HepG2 (cell line): ENCODE data around the gene ZNF503. TPM values are rescaled to one million over a fixed set of nuclear protein-coding genes. Genes with fewer than 3 reads are reported as not detected.
A peak's percentile ranks its signal among the peaks of the same experiment; 100 is the strongest.

Experiments
- AGO2 ChIP-seq: fragments of 200-400 bp; formaldehyde crosslinking; optimal IDR thresholded peaks from 2 replicates; pipeline ENCODE3; 2017; ENCODE audit warnings: mild to moderate bottlenecking, low read depth, low read length, moderate library complexity
- CCDC6 ChIP-seq: sonication (generic); formaldehyde crosslinking; IDR thresholded peaks from 2 replicates; pipeline ENCODE4 v1.8.1; 2022; ENCODE audit warnings: mild to moderate bottlenecking, missing genetic modification reagents, moderate library complexity
- ELF1 ChIP-seq: sonication (generic); formaldehyde crosslinking; IDR thresholded peaks from 2 replicates; pipeline ENCODE4 v1.4.0; 2020; ENCODE audit warnings: missing genetic modification reagents
- GABPA ChIP-seq, 2 experiments: IDR thresholded peaks; 2 replicates each; pipeline ENCODE4 v1.6.1; 2011 to 2016; ENCODE audit warnings: low read depth in 2 of 2, low read length in 1 of 2, missing biosample characterization in 1 of 2, missing genetic modification characterization in 1 of 2
- HNRNPK ChIP-seq: fragments of 200-400 bp; formaldehyde crosslinking; IDR thresholded peaks from 2 replicates; pipeline ENCODE4 v1.6.1; 2018; ENCODE audit warnings: low read length, low read depth, moderate library complexity, mild to moderate bottlenecking; ENCODE audit not compliant: poor library complexity, severe bottlenecking
- HNRNPL ChIP-seq: fragments of 200-400 bp; formaldehyde crosslinking; IDR thresholded peaks from 2 replicates; pipeline ENCODE4 v1.6.1; 2017; ENCODE audit warnings: mild to moderate bottlenecking, low read depth, low read length
- NFE2 ChIP-seq: sonication (generic); formaldehyde crosslinking; IDR thresholded peaks from 2 replicates; pipeline ENCODE4 v1.4.0; 2020; ENCODE audit warnings: missing genetic modification reagents
- PBX3 ChIP-seq: sonication (generic); formaldehyde crosslinking; IDR thresholded peaks from 2 replicates; pipeline ENCODE4 v1.8.1; 2023; ENCODE audit warnings: missing genetic modification reagents, inconsistent platforms, borderline replicate concordance
- PITX1 ChIP-seq: sonication (generic); formaldehyde crosslinking; IDR thresholded peaks from 2 replicates; pipeline ENCODE4 v1.5.1; 2020; ENCODE audit warnings: mild to moderate bottlenecking, missing genetic modification reagents
- SIX1 ChIP-seq: sonication (generic); formaldehyde crosslinking; IDR thresholded peaks from 2 replicates; pipeline ENCODE4 v1.4.0; 2020; ENCODE audit warnings: missing genetic modification reagents, borderline replicate concordance
- TOE1 ChIP-seq: sonication (generic); formaldehyde crosslinking; IDR thresholded peaks from 2 replicates; pipeline ENCODE4 v1.4.0; 2020; ENCODE audit warnings: mild to moderate bottlenecking, missing genetic modification reagents
- XRCC5 ChIP-seq: fragments of 200-400 bp; formaldehyde crosslinking; optimal IDR thresholded peaks from 2 replicates; pipeline ENCODE3; 2017; ENCODE audit warnings: mild to moderate bottlenecking, low read length
- ZBTB8A ChIP-seq: sonication (generic); formaldehyde crosslinking; IDR thresholded peaks from 2 replicates; pipeline ENCODE4 v1.4.0; 2020; ENCODE audit warnings: mild to moderate bottlenecking, low read depth, missing genetic modification reagents, borderline replicate concordance
- ZNF501 ChIP-seq: sonication (generic); formaldehyde crosslinking; IDR thresholded peaks from 2 replicates; pipeline ENCODE4 v1.5.1; 2020; ENCODE audit warnings: mild to moderate bottlenecking, moderate library complexity, missing genetic modification reagents
- ZNF652 ChIP-seq: IDR thresholded peaks from 2 replicates; pipeline ENCODE4 v1.6.1; 2016; ENCODE audit warnings: low read depth, borderline replicate concordance
- ZNF775 ChIP-seq: sonication (generic); formaldehyde crosslinking; IDR thresholded peaks from 2 replicates; pipeline ENCODE4 v1.4.0; 2020; ENCODE audit warnings: missing genetic modification reagents, mild to moderate bottlenecking, moderate library complexity, borderline replicate concordance
- ZNF83 ChIP-seq: sonication (generic); formaldehyde crosslinking; IDR thresholded peaks from 2 replicates; pipeline ENCODE4 v1.4.0; 2020; ENCODE audit warnings: missing genetic modification reagents, mild to moderate bottlenecking, borderline replicate concordance
- ZSCAN29 ChIP-seq: sonication (generic); formaldehyde crosslinking; conservative IDR thresholded peaks from 2 replicates; pipeline ENCODE4 v1.4.0; 2020; ENCODE audit warnings: mild to moderate bottlenecking, missing genetic modification reagents
- polyA plus RNA-seq, 8 experiments: library from polyadenylated mRNA; depleted of rRNA in 3 of 8; stranded (reverse) in 7 of 8; unstranded in 1 of 8; fragments of >200 nt; fragmentation: Illumina TruSeq in 4 of 8; extraction: Trizol in 4 of 8; gene quantifications; 2 replicates each; pipeline versions ENCODE4 v1.2.1 to v1.2.3, GENCODE V29; 2011 to 2016; ENCODE audit warnings: low read depth in 4 of 8, missing spikeins in 1 of 8, mixed read lengths in 1 of 8; ENCODE audit not compliant: insufficient read depth in 1 of 8
- total RNA-seq, 5 experiments: library from RNA; depleted of rRNA; stranded (reverse); fragments of >200 nt; fragmentation: Illumina TruSeq; extraction: Trizol; gene quantifications; 2 replicates each; pipeline ENCODE4 v1.2.3, GENCODE V29; 2016; ENCODE audit warnings: low read depth in 1 of 5
- TF ChIP-seq, protein P1 (sequence below): sonication (generic); formaldehyde crosslinking; IDR thresholded peaks from 2 replicates; pipeline ENCODE4 v1.5.0; 2020; ENCODE audit warnings: missing genetic modification reagents
- TF ChIP-seq, protein P2 (sequence below): IDR thresholded peaks from 2 replicates; pipeline ENCODE4 v1.6.1; 2012; ENCODE audit warnings: low read depth, low read length, improper control_type of control experiment
- TF ChIP-seq, protein P3 (sequence below): sonication (generic); formaldehyde crosslinking; IDR thresholded peaks from 2 replicates; pipeline ENCODE4 v1.4.0; 2020; ENCODE audit warnings: missing genetic modification reagents, borderline replicate concordance

The ZNF503 gene
- total and polyA plus RNA-seq, 2 of the 13 experiments (the other 11 are each of a cell fraction or from before 2014, with no cell fraction given), result 2.7 to 8.3 TPM

GRCh38 chr10:75430000-75430763 is 28.6 kb upstream of the ZNF503 start (continued):
- TF ChIP-seq ELF1, result peak; percentile 64
- no peak for TF ChIP-seq HNRNPK
- TF ChIP-seq XRCC5, result peak; percentile 84
- no peak for TF ChIP-seq ZNF83 (CRISPR knock-in tag)
- TF ChIP-seq AGO2, result no peak
- TF ChIP-seq NFE2 (CRISPR knock-in tag), result no peak
- TF ChIP-seq, protein P1, sequence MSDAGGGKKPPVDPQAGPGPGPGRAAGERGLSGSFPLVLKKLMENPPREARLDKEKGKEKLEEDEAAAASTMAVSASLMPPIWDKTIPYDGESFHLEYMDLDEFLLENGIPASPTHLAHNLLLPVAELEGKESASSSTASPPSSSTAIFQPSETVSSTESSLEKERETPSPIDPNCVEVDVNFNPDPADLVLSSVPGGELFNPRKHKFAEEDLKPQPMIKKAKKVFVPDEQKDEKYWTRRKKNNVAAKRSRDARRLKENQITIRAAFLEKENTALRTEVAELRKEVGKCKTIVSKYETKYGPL (CRISPR knock-in tag), result no peak
- TF ChIP-seq, protein P2, sequence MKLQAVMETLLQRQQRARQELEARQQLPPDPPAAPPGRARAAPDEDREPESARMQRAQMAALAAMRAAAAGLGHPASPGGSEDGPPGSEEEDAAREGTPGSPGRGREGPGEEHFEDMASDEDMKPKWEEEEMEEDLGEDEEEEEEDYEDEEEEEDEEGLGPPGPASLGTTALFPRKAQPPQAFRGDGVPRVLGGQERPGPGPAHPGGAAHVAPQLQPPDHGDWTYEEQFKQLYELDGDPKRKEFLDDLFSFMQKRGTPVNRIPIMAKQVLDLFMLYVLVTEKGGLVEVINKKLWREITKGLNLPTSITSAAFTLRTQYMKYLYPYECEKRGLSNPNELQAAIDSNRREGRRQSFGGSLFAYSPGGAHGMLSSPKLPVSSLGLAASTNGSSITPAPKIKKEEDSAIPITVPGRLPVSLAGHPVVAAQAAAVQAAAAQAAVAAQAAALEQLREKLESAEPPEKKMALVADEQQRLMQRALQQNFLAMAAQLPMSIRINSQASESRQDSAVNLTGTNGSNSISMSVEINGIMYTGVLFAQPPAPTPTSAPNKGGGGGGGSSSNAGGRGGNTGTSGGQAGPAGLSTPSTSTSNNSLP, result no peak
- TF ChIP-seq PBX3 (CRISPR knock-in tag), result no peak
- TF ChIP-seq ZNF652, result no peak
- TF ChIP-seq PITX1, result peak; percentile 91; the same call in 1 of the 2 replicates
- TF ChIP-seq HNRNPL, result no peak
- TF ChIP-seq ZSCAN29 (CRISPR knock-in tag), result peak; percentile 86; the same call in 1 of the 2 replicates
- no peak for TF ChIP-seq ZBTB8A (CRISPR knock-in tag)
- TF ChIP-seq SIX1, result peak; percentile 54; the same call in 1 of the 2 replicates
- no peak for TF ChIP-seq TOE1 (CRISPR knock-in tag)
- TF ChIP-seq, protein P3, sequence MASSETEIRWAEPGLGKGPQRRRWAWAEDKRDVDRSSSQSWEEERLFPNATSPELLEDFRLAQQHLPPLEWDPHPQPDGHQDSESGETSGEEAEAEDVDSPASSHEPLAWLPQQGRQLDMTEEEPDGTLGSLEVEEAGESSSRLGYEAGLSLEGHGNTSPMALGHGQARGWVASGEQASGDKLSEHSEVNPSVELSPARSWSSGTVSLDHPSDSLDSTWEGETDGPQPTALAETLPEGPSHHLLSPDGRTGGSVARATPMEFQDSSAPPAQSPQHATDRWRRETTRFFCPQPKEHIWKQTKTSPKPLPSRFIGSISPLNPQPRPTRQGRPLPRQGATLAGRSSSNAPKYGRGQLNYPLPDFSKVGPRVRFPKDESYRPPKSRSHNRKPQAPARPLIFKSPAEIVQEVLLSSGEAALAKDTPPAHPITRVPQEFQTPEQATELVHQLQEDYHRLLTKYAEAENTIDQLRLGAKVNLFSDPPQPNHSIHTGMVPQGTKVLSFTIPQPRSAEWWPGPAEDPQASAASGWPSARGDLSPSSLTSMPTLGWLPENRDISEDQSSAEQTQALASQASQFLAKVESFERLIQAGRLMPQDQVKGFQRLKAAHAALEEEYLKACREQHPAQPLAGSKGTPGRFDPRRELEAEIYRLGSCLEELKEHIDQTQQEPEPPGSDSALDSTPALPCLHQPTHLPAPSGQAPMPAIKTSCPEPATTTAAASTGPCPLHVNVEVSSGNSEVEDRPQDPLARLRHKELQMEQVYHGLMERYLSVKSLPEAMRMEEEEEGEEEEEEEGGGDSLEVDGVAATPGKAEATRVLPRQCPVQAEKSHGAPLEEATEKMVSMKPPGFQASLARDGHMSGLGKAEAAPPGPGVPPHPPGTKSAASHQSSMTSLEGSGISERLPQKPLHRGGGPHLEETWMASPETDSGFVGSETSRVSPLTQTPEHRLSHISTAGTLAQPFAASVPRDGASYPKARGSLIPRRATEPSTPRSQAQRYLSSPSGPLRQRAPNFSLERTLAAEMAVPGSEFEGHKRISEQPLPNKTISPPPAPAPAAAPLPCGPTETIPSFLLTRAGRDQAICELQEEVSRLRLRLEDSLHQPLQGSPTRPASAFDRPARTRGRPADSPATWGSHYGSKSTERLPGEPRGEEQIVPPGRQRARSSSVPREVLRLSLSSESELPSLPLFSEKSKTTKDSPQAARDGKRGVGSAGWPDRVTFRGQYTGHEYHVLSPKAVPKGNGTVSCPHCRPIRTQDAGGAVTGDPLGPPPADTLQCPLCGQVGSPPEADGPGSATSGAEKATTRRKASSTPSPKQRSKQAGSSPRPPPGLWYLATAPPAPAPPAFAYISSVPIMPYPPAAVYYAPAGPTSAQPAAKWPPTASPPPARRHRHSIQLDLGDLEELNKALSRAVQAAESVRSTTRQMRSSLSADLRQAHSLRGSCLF, result no peak
- TF ChIP-seq GABPA (IDR thresholded peaks at IDR 0.05; ENCODE audit: low read depth, low read length), result no peak
- TF ChIP-seq GABPA (CRISPR knock-in tag; IDR thresholded peaks at IDR 0.05; ENCODE audit: low read depth), result peak; percentile 41
- no peak; the same call in 1 of the 2 replicates for TF ChIP-seq ZNF501
- TF ChIP-seq CCDC6 (CRISPR knock-in tag), result peak; percentile 75
- TF ChIP-seq ZNF775 (CRISPR knock-in tag), result no peak
